ENCODE results near the gene PATJ.
"Not testable (repeated sequence)": the region's sequence is repeated elsewhere in the genome, so short reads cannot be mapped to it uniquely, and the experiment has no call there.

PATJ gene

GRCh38 chr1:62180639-62181038 is 438.4 kb downstream of the PATJ start:
- Histone ChIP-seq H4K20me1 (ENCODE audit: low read depth, low read length) (no peaks in the 10 kb centered on the region), H3K9ac (ENCODE audit: low read length) (no peak overlapping the region), H3K79me2 (ENCODE audit: insufficient read depth, low read length) (no peaks in the 10 kb centered on the region), H3K36me3 (ENCODE audit: low read length) (no peaks in the 10 kb centered on the region), H3F3A (ENCODE audit: insufficient read depth) (no peaks in the 10 kb centered on the region), H2AFZ (ENCODE audit: low read depth, low read length, severe bottlenecking) (no peak overlapping the region), H3K4me2 (ENCODE audit: low read depth, low read length, poor library complexity, severe bottlenecking) (no peak overlapping the region), H3K27ac (ENCODE audit: low read depth, low read length) (no peak overlapping the region), H3K9me3 (ENCODE audit: insufficient read depth, low read length) (no peaks in the 10 kb centered on the region), H3K9me2 (replicated peaks; ENCODE audit: insufficient read depth, low read length) (no peaks in the 10 kb centered on the region), H3K4me3 (ENCODE audit: insufficient read depth, low read length, poor library complexity, severe bottlenecking) (no peak overlapping the region), H3K27me3 (ENCODE audit: low read length) (no peaks in the 10 kb centered on the region)
- TF ChIP-seq CTCF (IDR thresholded peaks at IDR 0.05; ENCODE audit: insufficient read depth, low read length, poor library complexity, severe bottlenecking) (no peak), EZH2phosphoT487 (conservative IDR thresholded peaks at IDR 0.05; ENCODE audit: low read length) (no peak)

GRCh38 chr1:62181532-62181931 is 439.3 kb downstream of the PATJ start:
- Histone ChIP-seq H3K4me2 (ENCODE audit: low read depth, low read length, poor library complexity, severe bottlenecking) (no peak overlapping the region), H3K27me3 (ENCODE audit: low read length) (no peaks in the 10 kb centered on the region), H4K20me1 (ENCODE audit: low read depth, low read length) (no peaks in the 10 kb centered on the region), H3K36me3 (ENCODE audit: low read length) (no peaks in the 10 kb centered on the region), H3K9me3 (ENCODE audit: insufficient read depth, low read length) (no peaks in the 10 kb centered on the region), H3K79me2 (ENCODE audit: insufficient read depth, low read length) (no peaks in the 10 kb centered on the region), H3K27ac (ENCODE audit: low read depth, low read length) (no peak overlapping the region), H3F3A (ENCODE audit: insufficient read depth) (no peaks in the 10 kb centered on the region), H3K9ac (ENCODE audit: low read length) (no peak overlapping the region), H3K9me2 (replicated peaks; ENCODE audit: insufficient read depth, low read length) (no peaks in the 10 kb centered on the region), H3K4me3 (ENCODE audit: insufficient read depth, low read length, poor library complexity, severe bottlenecking) (no peak overlapping the region), H2AFZ (ENCODE audit: low read depth, low read length, severe bottlenecking) (no peak overlapping the region)
- TF ChIP-seq CTCF (IDR thresholded peaks at IDR 0.05; ENCODE audit: insufficient read depth, low read length, poor library complexity, severe bottlenecking) = no peak
- TF ChIP-seq EZH2phosphoT487 (conservative IDR thresholded peaks at IDR 0.05; ENCODE audit: low read length) = no peak

- not testable (repeated sequence) for H3K9ac ChIP-seq (ENCODE audit: low read length)
Measured at GRCh38 chr1:62182157-62182556, 439.9 kb downstream of the PATJ start.

GRCh38 chr1:62183164-62184020 is 441.1 kb downstream of the PATJ start:
- not testable (repeated sequence) for H3K36me3 ChIP-seq (ENCODE audit: low read length); H3K9me3 ChIP-seq (ENCODE audit: insufficient read depth, low read length); H3K27me3 ChIP-seq (ENCODE audit: low read length); H3F3A ChIP-seq (ENCODE audit: insufficient read depth); H3K4me3 ChIP-seq (ENCODE audit: insufficient read depth, low read length, poor library complexity, severe bottlenecking); H3K79me2 ChIP-seq (ENCODE audit: insufficient read depth, low read length); H4K20me1 ChIP-seq (ENCODE audit: low read depth, low read length); H3K27ac ChIP-seq (ENCODE audit: low read depth, low read length); H2AFZ ChIP-seq (ENCODE audit: low read depth, low read length, severe bottlenecking); H3K9me2 ChIP-seq (replicated peaks; ENCODE audit: insufficient read depth, low read length); H3K9ac ChIP-seq (ENCODE audit: low read length); H3K4me2 ChIP-seq (ENCODE audit: low read depth, low read length, poor library complexity, severe bottlenecking)

More at GRCh38 chr1:62182157-62182556, 439.9 kb downstream of the PATJ start:
- not testable (repeated sequence) for H2AFZ ChIP-seq (ENCODE audit: low read depth, low read length, severe bottlenecking); H3K9me3 ChIP-seq (ENCODE audit: insufficient read depth, low read length); H3F3A ChIP-seq (ENCODE audit: insufficient read depth); H3K79me2 ChIP-seq (ENCODE audit: insufficient read depth, low read length); H3K4me2 ChIP-seq (ENCODE audit: low read depth, low read length, poor library complexity, severe bottlenecking); H3K36me3 ChIP-seq (ENCODE audit: low read length); H4K20me1 ChIP-seq (ENCODE audit: low read depth, low read length); H3K27me3 ChIP-seq (ENCODE audit: low read length); H3K9me2 ChIP-seq (replicated peaks; ENCODE audit: insufficient read depth, low read length); H3K27ac ChIP-seq (ENCODE audit: low read depth, low read length); H3K4me3 ChIP-seq (ENCODE audit: insufficient read depth, low read length, poor library complexity, severe bottlenecking)

Measured in SU-DHL-6 (cell line).